LNCaP clone FGC (cell line): ENCODE results near the gene B3GNT2.
A peak's percentile ranks its signal among the peaks of the same experiment; 100 is the strongest.
"Not testable (repeated sequence)": the region's sequence is repeated elsewhere in the genome, so short reads cannot be mapped to it uniquely, and the experiment has no call there.

ENCODE experiments used
- DNase-seq: peaks from one replicate; pipeline ENCODE4 v3.0.0-alpha.2; 2011; ENCODE audit warnings: low read depth
- H3K4me3 ChIP-seq: 2 replicates; pipeline ENCODE4 v1.5.1; 2011; ENCODE audit warnings: mild to moderate bottlenecking, low read depth, low read length, control low read depth
- CTCF ChIP-seq: IDR thresholded peaks from 2 replicates; pipeline ENCODE4 v1.5.1; 2012; ENCODE audit warnings: mild to moderate bottlenecking; ENCODE audit not compliant: control insufficient read depth, insufficient read depth; ENCODE audit errors: extremely low read depth

The B3GNT2 gene

GRCh38 chr2:62195421-62196277 lies at the start of gene B3GNT2:
Gene B3GNT2 (plus strand): TSS chr2:62196115. CDS start chr2:62222221, 26,106 bp downstream.
- peak within 1 kb of the TSS; percentile 74 for H3K4me3 ChIP-seq
- no peak for TF ChIP-seq CTCF
- no peak for DNase-seq

- not testable (repeated sequence) for DNase-seq, H3K4me3 ChIP-seq
Measured at GRCh38 chr2:62146790-62147189, 49.1 kb upstream of the B3GNT2 start.

- no peak for DNase-seq
- no peak overlapping the region for H3K4me3 ChIP-seq
- TF ChIP-seq CTCF = no peak
Measured at GRCh38 chr2:62147610-62148301, 48.2 kb upstream of the B3GNT2 start.

GRCh38 chr2:62149708-62150107 lies 46.2 kb upstream of the B3GNT2 start:
- no peak for DNase-seq
- TF ChIP-seq CTCF = no peak

GRCh38 chr2:62150597-62151305 lies 45.2 kb upstream of the B3GNT2 start:
- DNase-seq = no peak
- no peak overlapping the region for H3K4me3 ChIP-seq
- TF ChIP-seq CTCF = no peak

More at GRCh38 chr2:62149708-62150107, 46.2 kb upstream of the B3GNT2 start:
- H3K4me3 ChIP-seq = no peak overlapping the region

- no peak for DNase-seq
- no peak for TF ChIP-seq CTCF
- no peak overlapping the region for H3K4me3 ChIP-seq
Measured at GRCh38 chr2:62151306-62151638, 44.6 kb upstream of the B3GNT2 start.

GRCh38 chr2:62152000-62152399 lies 43.9 kb upstream of the B3GNT2 start:
- no peak for TF ChIP-seq CTCF
- no peak overlapping the region for H3K4me3 ChIP-seq
- DNase-seq = no peak
